Ovary (tissue), 9 donors: Measurements from ENCODE around the gene COL15A1. TPM values are rescaled to one million over a fixed set of nuclear protein-coding genes. Genes with fewer than 3 reads are reported as not detected.

Experiments used
- DNase-seq, 5 donors: peaks; one replicate each; pipeline ENCODE4 v3.0.0-alpha.2; 2019 to 2020
- H3K27ac ChIP-seq, 2 donors: fragments of 200-600 bp; one replicate each; pipeline versions ENCODE4 v1.5.1 to v1.8.0; 2019 to 2022
- H3K27me3 ChIP-seq: fragments of 200-600 bp; one replicate; pipeline ENCODE4 v1.8.0; 2022
- H3K36me3 ChIP-seq: fragments of 200-600 bp; sonication (generic); one replicate; pipeline ENCODE4 v1.5.1; 2019
- H3K4me1 ChIP-seq: one replicate; pipeline ENCODE4 v1.8.1; 2013; ENCODE audit warnings: mild to moderate bottlenecking, moderate library complexity; ENCODE audit not compliant: insufficient read depth
- H3K4me3 ChIP-seq: fragments of 200-600 bp; sonication (generic); one replicate; pipeline ENCODE4 v1.5.1; 2017
- H3K9me3 ChIP-seq, 2 donors: fragments of 200-600 bp in 1 of 2; sonication (generic) in 1 of 2; one replicate each; pipeline versions ENCODE4 v1.5.1 to v1.8.1; 2013 to 2019; ENCODE audit warnings: mild to moderate bottlenecking in 1 of 2, moderate library complexity in 1 of 2
- CTCF ChIP-seq, 3 donors: fragments of 450-650 bp in 2 of 3; fragments of 200-600 bp in 1 of 3; IDR thresholded peaks; one replicate each; pipeline versions ENCODE4 v1.5.1 to v1.8.0; 2016 to 2022; ENCODE audit warnings: antibody characterized with exemption in 3 of 3, mild to moderate bottlenecking in 1 of 3
- EP300 ChIP-seq: sonication (generic); formaldehyde crosslinking; IDR thresholded peaks from one replicate; pipeline ENCODE4 v1.6.1; 2017; ENCODE audit warnings: antibody characterized with exemption
- POLR2A ChIP-seq: fragments of 450-650 bp; IDR thresholded peaks from one replicate; pipeline ENCODE4 v1.6.1; 2017; ENCODE audit warnings: antibody characterized with exemption, mild to moderate bottlenecking, moderate library complexity
- WGBS, 3 donors: extraction: QIAGEN DNeasy Blood & Tissue Kit in 1 of 3; methylation state at CpG; one replicate each; pipeline versions ENCODE4 v1.1.5 to v1.1.7; 2013 to 2017; 5-methylcytosine and 5-hydroxymethylcytosine counted together
- intact Hi-C, 4 donors: fragments of 100-400 bp; cut with DNase I; formaldehyde crosslinking; loops; one replicate each; pipeline versions ENCODE4 v1.11.0 to v1.15.1; 2022 to 2023
- polyA plus RNA-seq, 2 donors: library from polyadenylated mRNA; stranded (reverse); fragments of 200-250 nt in 1 of 2; fragments of 350-450 nt in 1 of 2; fragmentation: Illumina TruSeq in 1 of 2; extraction: RNeasy Lipid Tissue Mini Kit (QIAGEN cat#74804) in 1 of 2; gene quantifications; one replicate each; pipeline ENCODE4 v1.2.3, GENCODE V29; 2013 to 2014
- total RNA-seq, 7 donors: library from RNA; depleted of rRNA in 2 of 7; stranded (reverse); fragments of >200 nt in 2 of 7; fragmentation: NEBNext Ultra II Directional in 3 of 7; extraction: Animal tissue kit (Norgen Biotek cat#: 25700) in 3 of 7; gene quantifications; one replicate each; pipeline versions ENCODE4 v1.1.0 to v1.2.4, GENCODE V29; 2016 to 2023
- donor health status: DM: no; HTN: no; CAD: no; lungs with moderate emphysema.
- donor health status: DM: no; HTN: no; CAD: no.
- donor health status: Bipolar disorder and iron deficiency.
- donor health status: DM: yes; HTN: yes; CAD: no.
- donor health status: DM: no; HTN: no; CAD: no.
- donor health status: DM: yes; HTN: yes; CAD: no.

The COL15A1 gene
- total and polyA plus RNA-seq, 9 donors = 12.8 to 195 (median 48.6) TPM

- Histone ChIP-seq H3K27ac (no peak overlapping the region), H3K9me3 (no peaks in the 10 kb centered on the region), H3K27me3 (no peaks in the 10 kb centered on the region), H3K4me3 (no peak overlapping the region), H3K4me1 (no peaks in the 10 kb centered on the region), H3K36me3 (no peaks in the 10 kb centered on the region)
- intact Hi-C loops = no loop called here
- WGBS, 3 donors = 46 to 49% (median 46%) methylated on average over 12 of the region's 12 CpGs
- TF ChIP-seq CTCF (IDR thresholded peaks at IDR 0.05) (no peak), EP300 (no peak), POLR2A (no peak)
- DNase-seq = no peak
These were observed 142.5 kb downstream of the COL15A1 start for GRCh38 chr9:99085949-99086948.

DNA sequence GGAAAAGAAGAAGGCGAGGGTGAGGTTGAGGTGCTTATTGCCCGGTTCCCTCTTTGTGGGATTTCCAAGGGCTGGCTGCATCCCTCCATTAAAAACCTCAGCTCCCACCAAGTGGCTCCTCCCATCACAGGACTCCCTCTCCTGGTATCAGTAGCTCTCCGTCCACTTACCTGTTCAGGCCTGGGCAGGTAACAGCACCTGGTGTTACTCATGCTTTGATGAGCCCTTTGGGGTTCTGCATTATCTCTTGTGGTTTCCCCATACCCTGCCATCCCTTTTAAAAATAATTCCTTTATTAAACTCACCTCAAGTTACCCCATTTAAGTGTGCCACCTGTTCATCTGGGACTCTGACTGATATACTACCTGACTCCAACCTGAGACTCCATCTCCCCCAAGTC, 143.8 kb downstream of the COL15A1 start:
- Histone ChIP-seq H3K9me3 (no peaks in the 10 kb centered on the region), H3K27me3 (no peaks in the 10 kb centered on the region), H3K36me3 (no peaks in the 10 kb centered on the region), H3K4me3 (no peak overlapping the region), H3K4me1 (no peaks in the 10 kb centered on the region), H3K27ac (no peak overlapping the region)
- DNase-seq = no peak
- no peak for TF ChIP-seq POLR2A
- no peak for TF ChIP-seq CTCF (IDR thresholded peaks at IDR 0.05)
- TF ChIP-seq EP300 = no peak
- intact Hi-C loops = no loop called here
- WGBS, 3 donors = 95 to 99% (median 96%) methylated on average over 3 of the region's 3 CpGs

DNA sequence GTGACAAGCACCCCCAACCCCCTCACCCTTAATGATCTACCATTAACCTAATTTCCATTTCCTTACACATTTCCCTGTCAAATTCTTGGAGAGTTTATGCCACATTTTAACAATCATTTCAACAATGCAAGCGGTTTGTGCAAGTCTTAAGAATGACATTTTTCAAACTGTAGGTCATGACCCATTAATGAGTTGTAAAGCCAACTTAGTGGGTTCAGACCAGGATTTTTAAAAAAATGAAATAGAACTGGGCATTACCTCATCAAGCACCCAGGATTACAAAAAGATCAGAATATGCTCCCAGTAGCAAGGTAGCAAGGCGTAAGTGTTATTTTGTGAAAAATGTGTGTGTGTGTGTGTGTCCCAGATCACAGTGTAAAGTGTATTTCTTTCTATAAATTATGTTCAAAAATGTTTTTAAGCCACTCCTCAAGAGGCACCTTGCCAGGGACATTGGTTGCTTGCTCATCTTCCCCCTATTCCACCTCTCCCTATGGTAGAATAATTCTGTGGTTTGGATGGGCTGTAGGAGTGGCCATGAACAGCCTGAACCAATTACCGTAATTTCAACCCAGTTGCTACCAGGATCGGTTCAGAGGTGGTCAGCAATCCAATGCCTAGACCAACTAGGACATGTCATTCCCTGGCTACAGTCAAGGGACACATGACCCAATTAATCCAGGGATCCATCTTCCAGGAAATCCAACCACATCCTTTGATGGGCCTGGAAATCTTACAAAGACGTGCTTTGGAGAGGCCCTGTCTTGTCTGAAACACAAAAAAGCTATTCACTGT, 146.8 kb downstream of the COL15A1 start:
- no peak overlapping the region for H3K4me3 ChIP-seq
- no peak for TF ChIP-seq EP300
- no peak for TF ChIP-seq POLR2A
- no peak for TF ChIP-seq CTCF (IDR thresholded peaks at IDR 0.05)
- no peak overlapping the region for H3K27ac ChIP-seq
- intact Hi-C loops = no loop called here
- no peaks in the 10 kb centered on the region for H3K27me3 ChIP-seq
- WGBS, 3 donors = 87 to 91% (median 88%) methylated on average over 5 of the region's 5 CpGs
- DNase-seq = no peak
- H3K4me1 ChIP-seq = no peaks in the 10 kb centered on the region
- H3K9me3 ChIP-seq = no peaks in the 10 kb centered on the region
- no peaks in the 10 kb centered on the region for H3K36me3 ChIP-seq

DNA sequence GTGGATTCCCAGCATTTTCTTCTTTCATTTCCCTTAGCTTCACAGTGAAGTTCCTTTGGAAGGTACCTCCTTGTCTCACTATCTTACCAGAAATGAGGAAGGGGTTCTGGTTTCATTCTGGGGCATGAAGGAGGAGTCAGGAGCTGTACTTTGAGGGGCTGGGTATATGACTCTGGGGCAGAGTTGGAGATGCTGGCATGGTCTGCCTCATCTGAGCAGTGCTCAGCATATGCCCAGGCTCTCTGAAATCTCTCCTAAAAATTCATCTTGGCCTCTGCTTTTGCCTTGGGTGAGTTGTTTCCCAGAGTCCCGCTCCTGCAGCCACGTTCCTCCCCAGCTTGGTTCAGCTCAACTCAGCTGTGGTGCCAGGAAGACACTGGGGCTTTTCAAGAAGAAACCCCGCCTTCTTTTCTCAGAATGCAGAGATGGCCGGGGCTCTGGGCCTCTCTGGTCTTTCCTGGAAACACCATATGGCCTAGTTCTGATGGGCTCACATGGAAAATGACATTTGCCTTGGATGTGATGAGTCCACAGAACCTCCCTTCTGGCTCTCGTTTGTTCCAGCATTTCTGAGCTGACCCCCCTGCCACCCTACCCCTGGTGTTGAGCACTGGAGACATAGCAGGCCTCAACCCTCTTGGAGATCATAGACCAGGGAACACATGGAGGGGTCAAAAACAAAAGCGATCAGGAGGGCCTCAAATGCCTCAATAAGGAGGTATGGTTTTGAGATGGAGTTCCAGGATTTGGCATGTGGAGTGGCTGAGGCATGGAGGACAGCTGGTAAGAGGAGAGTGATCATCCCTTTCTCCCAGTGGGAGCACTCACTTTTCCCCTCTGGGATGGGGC, 149.2 kb downstream of the COL15A1 start:
- intact Hi-C loops = no loop called here
- 79 to 91% (median 86%) methylated on average over 6 of the region's 6 CpGs for WGBS, 3 donors

More for the DNA sequence above, 149.2 kb downstream of the COL15A1 start:
- H3K9me3 ChIP-seq = no peaks in the 10 kb centered on the region
- no peak for TF ChIP-seq POLR2A
- no peak for DNase-seq
- H3K27me3 ChIP-seq = no peaks in the 10 kb centered on the region
- H3K4me1 ChIP-seq = no peaks in the 10 kb centered on the region
- H3K4me3 ChIP-seq = no peak overlapping the region
- no peak overlapping the region for H3K27ac ChIP-seq
- H3K36me3 ChIP-seq = no peaks in the 10 kb centered on the region
